CD4-positive, alpha-beta T cell treated with Interleukin-15 for 4 hours (primary cell): ENCODE data around the gene MASP2.

ENCODE experiments used
- DNase-seq: peaks from one replicate; pipeline ENCODE4 v3.0.0-alpha.2; 2020; ENCODE audit warnings: low spot score

Gene MASP2

DNA sequence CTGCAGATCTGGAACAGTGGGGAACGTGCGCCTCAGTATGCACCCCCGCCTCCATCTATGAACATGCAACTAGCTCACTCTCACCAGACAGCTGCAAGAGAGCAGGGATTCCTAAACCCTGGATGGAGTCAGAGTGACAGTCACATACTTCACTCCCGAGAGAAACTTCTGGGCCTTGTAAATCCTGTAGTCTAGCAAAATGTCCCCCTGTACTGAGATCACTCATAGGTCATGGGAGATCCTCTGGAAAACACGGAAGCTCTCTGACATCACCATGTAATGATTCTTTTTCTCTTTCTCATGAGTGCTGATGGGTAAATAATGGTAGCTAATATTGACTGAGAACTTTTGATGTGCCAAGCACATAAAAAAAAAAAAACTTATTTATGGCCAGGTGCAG, 57.9 kb downstream of the MASP2 start:
- DNase-seq: no peak

GRCh38 chr1:10987840-10988417, 59.1 kb downstream of the MASP2 start:
- DNase-seq: no peak

GRCh38 chr1:10986525-10986890, 60.5 kb downstream of the MASP2 start:
- DNase-seq: no peak

- DNase-seq: no peak
Observed at GRCh38 chr1:10980841-10981727, 66.0 kb downstream of the MASP2 start.

DNA sequence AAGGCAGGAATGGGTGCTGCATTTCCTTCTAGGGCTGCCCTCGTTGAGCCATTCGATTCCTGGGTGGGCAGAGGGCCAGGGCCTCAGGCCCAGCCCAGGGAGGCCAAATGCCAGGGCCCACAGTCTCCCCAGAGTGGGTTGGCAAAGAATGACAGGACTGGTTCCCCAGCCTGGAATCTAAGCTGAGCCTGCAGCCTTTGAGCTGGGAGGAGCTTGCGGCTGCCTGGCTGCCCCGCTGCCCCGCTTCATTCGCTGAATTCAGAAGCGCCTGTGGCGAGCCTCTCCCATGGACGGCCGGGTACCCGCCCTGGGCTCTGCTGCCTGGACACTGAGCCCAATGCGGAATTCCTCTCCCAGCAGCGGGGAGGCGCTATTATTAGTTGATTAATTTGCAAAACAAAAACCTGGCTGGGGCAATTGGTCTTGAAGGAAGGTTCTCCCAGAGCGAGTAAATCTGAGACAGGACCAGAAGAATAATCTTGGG, 66.9 kb downstream of the MASP2 start:
- no peak for DNase-seq

GRCh38 chr1:10979483-10979920, 67.5 kb downstream of the MASP2 start:
- DNase-seq: no peak

- no peak for DNase-seq
Observed at GRCh38 chr1:10978719-10979118, 68.3 kb downstream of the MASP2 start.
